Colonic mucosa (tissue), 4 donors: Measurements from ENCODE around the gene FAM163A. TPM values are rescaled to one million over a fixed set of nuclear protein-coding genes. Genes with fewer than 3 reads are reported as not detected.

ENCODE experiments used
- DNase-seq: peaks from one replicate; pipeline ENCODE4 v3.0.0-alpha.2; 2020
- H3K27ac ChIP-seq: fragments of 200-600 bp; one replicate; pipeline ENCODE4 v1.8.0; 2021
- H3K27me3 ChIP-seq: fragments of 200-600 bp; one replicate; pipeline ENCODE4 v1.8.0; 2021
- H3K36me3 ChIP-seq: fragments of 200-600 bp; one replicate; pipeline ENCODE4 v1.8.0; 2021
- H3K4me1 ChIP-seq: fragments of 200-600 bp; one replicate; pipeline ENCODE4 v1.8.0; 2021; ENCODE audit warnings: mild to moderate bottlenecking
- H3K4me3 ChIP-seq: fragments of 200-600 bp; one replicate; pipeline ENCODE4 v1.8.0; 2021
- H3K9ac ChIP-seq, 2 donors: one replicate each; pipeline ENCODE4 v1.7.0; 2013; ENCODE audit warnings: control low read depth in 2 of 2, low read depth in 2 of 2, low read length in 2 of 2
- H3K9me3 ChIP-seq: fragments of 200-600 bp; one replicate; pipeline ENCODE4 v1.8.0; 2021
- CTCF ChIP-seq: fragments of 200-600 bp; IDR thresholded peaks from one replicate; pipeline ENCODE4 v1.8.0; 2022; ENCODE audit warnings: antibody characterized with exemption, mild to moderate bottlenecking
- intact Hi-C: fragments of 100-400 bp; cut with DNase I; formaldehyde crosslinking; loops from one replicate; pipeline ENCODE4 v1.14.1; 2022
- total RNA-seq, 2 donors: library from RNA; stranded (reverse); fragmentation: NEBNext Ultra II Directional in 1 of 2; extraction: Animal tissue kit (Norgen Biotek cat#: 25700) in 1 of 2; gene quantifications; one replicate each; pipeline ENCODE4 v1.2.1, GENCODE V29; 2021
- donor health status: healthy.
- donor health status: DM: no; HTN: no; CAD: no.
- donor health status: DM: no; HTN: no; CAD: no.

The FAM163A gene
- total RNA-seq, 2 donors from 2014 or later, result 0.10 to 0.56 TPM

DNA sequence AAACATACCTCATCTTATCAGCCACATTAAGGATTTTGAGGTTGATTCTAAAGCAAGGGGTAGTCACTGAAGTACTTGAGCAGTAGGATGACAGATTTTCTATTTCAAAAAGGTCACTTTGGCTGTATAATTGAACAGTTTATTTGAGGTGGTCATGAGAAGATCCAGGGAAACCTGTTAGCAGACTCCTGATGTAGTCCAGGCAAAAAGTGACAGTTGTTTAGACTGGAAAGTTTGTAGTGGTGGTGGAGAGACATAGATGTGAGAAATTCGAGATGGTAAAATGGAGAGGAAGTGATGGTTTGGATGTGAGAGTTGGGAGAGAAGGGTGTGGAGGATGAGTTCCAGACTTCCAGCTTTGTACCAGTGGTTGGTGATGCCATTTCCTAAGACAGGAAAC, 7.5 kb downstream of the FAM163A start:
- intact Hi-C loops, result no loop called here
- Histone ChIP-seq H3K27me3 (peaks cover 7% of the 10 kb centered on the region), H3K9me3 (no peaks in the 10 kb centered on the region), H3K4me3 (no peak overlapping the region), H3K4me1 (no peaks in the 10 kb centered on the region), H3K36me3 (no peaks in the 10 kb centered on the region), H3K9ac (no peak overlapping the region), H3K27ac (no peak overlapping the region)
- no peak for DNase-seq
- no peak for TF ChIP-seq CTCF

- intact Hi-C loops, result no loop called here
- Histone ChIP-seq H3K27ac (no peak overlapping the region), H3K9ac (no peak overlapping the region), H3K4me1 (no peaks in the 10 kb centered on the region), H3K36me3 (no peaks in the 10 kb centered on the region), H3K9me3 (no peaks in the 10 kb centered on the region), H3K4me3 (no peak overlapping the region), H3K27me3 (no peaks in the 10 kb centered on the region)
- no peak for TF ChIP-seq CTCF
- no peak for DNase-seq
These were observed 10.0 kb downstream of the FAM163A start for GRCh38 chr1:179753061-179753460.

DNA sequence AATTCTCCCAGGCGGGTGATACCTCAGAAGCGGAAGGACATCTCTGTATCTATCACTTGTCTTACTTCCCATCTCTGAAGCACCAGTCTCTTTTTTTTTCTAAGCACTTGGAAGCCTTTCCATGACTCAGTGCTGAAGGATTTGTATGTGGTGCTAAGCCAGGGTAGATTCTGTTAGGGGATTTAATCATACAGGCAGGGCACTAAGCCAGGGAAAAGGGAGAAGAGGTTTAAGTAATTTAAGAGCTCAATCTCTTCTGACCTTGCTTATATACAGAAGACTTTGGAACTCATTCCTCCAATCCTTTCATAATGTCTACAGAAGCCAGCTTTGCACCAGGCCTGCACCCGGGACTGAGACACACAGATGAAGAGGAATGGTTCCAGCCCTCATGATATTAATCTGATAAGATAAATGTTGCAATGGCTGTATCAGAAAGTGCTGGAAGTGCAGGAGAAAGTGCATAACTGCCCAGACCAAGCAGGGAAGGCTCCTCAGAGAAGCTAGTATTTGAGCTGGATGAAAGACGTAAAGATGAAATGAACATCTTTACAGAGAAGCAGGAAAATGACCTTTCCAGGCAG, 11.0 kb downstream of the FAM163A start:
- no peak overlapping the region for H3K27ac ChIP-seq
- H3K4me1 ChIP-seq, result no peaks in the 10 kb centered on the region
- H3K4me3 ChIP-seq, result no peak overlapping the region
- no peaks in the 10 kb centered on the region for H3K36me3 ChIP-seq
- intact Hi-C loops, result no loop called here
- no peak for TF ChIP-seq CTCF
- no peak overlapping the region for H3K9ac ChIP-seq
- no peaks in the 10 kb centered on the region for H3K9me3 ChIP-seq
- DNase-seq, result no peak
- H3K27me3 ChIP-seq, result no peaks in the 10 kb centered on the region

- no peak for TF ChIP-seq CTCF
- no peak overlapping the region for H3K4me3 ChIP-seq
- H3K9me3 ChIP-seq, result no peaks in the 10 kb centered on the region
- intact Hi-C loops, result no loop called here
- no peak for DNase-seq
- no peaks in the 10 kb centered on the region for H3K27me3 ChIP-seq
- no peaks in the 10 kb centered on the region for H3K36me3 ChIP-seq
- H3K4me1 ChIP-seq, result no peaks in the 10 kb centered on the region
- H3K9ac ChIP-seq, result no peak overlapping the region
- H3K27ac ChIP-seq, result no peak overlapping the region
These were observed 14.8 kb downstream of the FAM163A start for GRCh38 chr1:179757933-179758332.

- intact Hi-C loops, result no loop called here
- Histone ChIP-seq H3K4me3 (no peak overlapping the region), H3K27me3 (no peaks in the 10 kb centered on the region), H3K9me3 (no peaks in the 10 kb centered on the region), H3K4me1 (no peaks in the 10 kb centered on the region), H3K27ac (no peak overlapping the region), H3K36me3 (no peaks in the 10 kb centered on the region), H3K9ac (no peak overlapping the region)
- no peak for DNase-seq
- no peak for TF ChIP-seq CTCF
These were observed 17.4 kb downstream of the FAM163A start for GRCh38 chr1:179760521-179760920.
